CD8-positive, alpha-beta memory T cell (primary cell): ENCODE data around the gene DNAJC16. TPM values are rescaled to one million over a fixed set of nuclear protein-coding genes. Genes with fewer than 3 reads are reported as not detected.
A peak's percentile ranks its signal among the peaks of the same experiment; 100 is the strongest.

Experiments
- CTCF ChIA-PET: fragments of 350-600 bp; sonication (Branson Sonifier 250); formaldehyde crosslinking; loops from one replicate; lab custom pipeline; 2021; ENCODE audit warnings: antibody characterized with exemption; lab: Charles Lee
- POLR2A ChIA-PET: fragments of 350-600 bp; sonication (Branson Sonifier 250); formaldehyde crosslinking; loops from one replicate; lab custom pipeline; 2021; ENCODE audit warnings: antibody characterized with exemption; lab: Charles Lee
- DNase-seq, 5 donors: peaks; one replicate each; pipeline versions ENCODE4 v3.0.0 to v3.0.0-alpha.2; 2020 to 2022; ENCODE audit warnings: mixed read lengths in 1 of 5
- H3K27ac ChIP-seq: one replicate; pipeline ENCODE4 v1.7.0; 2013; ENCODE audit warnings: low read depth, mild to moderate bottlenecking, low read length, moderate library complexity
- H3K27me3 ChIP-seq: 2 replicates; pipeline ENCODE4 v1.7.0; 2013; ENCODE audit warnings: low read length, mild to moderate bottlenecking; ENCODE audit not compliant: insufficient read depth, poor library complexity, severe bottlenecking
- H3K36me3 ChIP-seq: 2 replicates; pipeline ENCODE4 v1.7.0; 2013; ENCODE audit warnings: mild to moderate bottlenecking, low read length, moderate library complexity; ENCODE audit not compliant: insufficient read depth
- H3K4me1 ChIP-seq: 2 replicates; pipeline ENCODE4 v1.7.0; 2013; ENCODE audit warnings: mild to moderate bottlenecking, low read length, moderate library complexity; ENCODE audit not compliant: insufficient read depth
- H3K4me3 ChIP-seq: 2 replicates; pipeline ENCODE4 v1.7.0; 2013; ENCODE audit warnings: mild to moderate bottlenecking, low read length
- H3K9me3 ChIP-seq: 2 replicates; pipeline ENCODE4 v1.7.0; 2013; ENCODE audit warnings: mild to moderate bottlenecking, low read length
- H3K27ac Mint-ChIP-seq, 8 donors: one replicate each; pipeline ENCODE4 v1.8.0; 2020 to 2021; ENCODE audit warnings: mixed read lengths in 8 of 8, mild to moderate bottlenecking in 6 of 8, inconsistent platforms in 3 of 8, moderate library complexity in 3 of 8
- H3K27me3 Mint-ChIP-seq, 2 donors: one replicate each; pipeline ENCODE4 v1.8.0; 2020 to 2021; ENCODE audit warnings: mixed read lengths in 2 of 2, mild to moderate bottlenecking in 1 of 2, moderate library complexity in 1 of 2
- H3K36me3 Mint-ChIP-seq, 3 donors: one replicate each; pipeline ENCODE4 v1.8.0; 2020 to 2021; ENCODE audit warnings: mixed read lengths in 3 of 3, inconsistent platforms in 1 of 3, mild to moderate bottlenecking in 1 of 3
- H3K4me1 Mint-ChIP-seq, 3 donors: one replicate each; pipeline ENCODE4 v1.8.0; 2020 to 2021; ENCODE audit warnings: mixed read lengths in 3 of 3, inconsistent platforms in 1 of 3, mild to moderate bottlenecking in 1 of 3
- H3K4me3 Mint-ChIP-seq, 7 donors: one replicate each; pipeline ENCODE4 v1.8.0; 2020 to 2021; ENCODE audit warnings: mixed read lengths in 7 of 7, mild to moderate bottlenecking in 6 of 7, moderate library complexity in 4 of 7, inconsistent platforms in 2 of 7
- H3K9me3 Mint-ChIP-seq, 5 donors: one replicate each; pipeline ENCODE4 v1.8.0; 2020 to 2022; ENCODE audit warnings: mixed read lengths in 5 of 5, mild to moderate bottlenecking in 3 of 5, moderate library complexity in 2 of 5, inconsistent platforms in 1 of 5
- polyA plus RNA-seq: library from polyadenylated mRNA; unstranded; fragments of 300-500 nt; fragmentation: Illumina TruSeq; gene quantifications from one replicate; pipeline ENCODE4 v1.2.3, GENCODE V29; 2021
- total RNA-seq, 2 experiments: library from RNA; stranded (reverse); gene quantifications; one replicate each; pipeline ENCODE4 v1.2.3, GENCODE V29; 2021

Gene DNAJC16
- total and polyA plus RNA-seq, 3 experiments from 2014 or later = 9.1 to 22.0 (median 19.4) TPM

GRCh38 chr1:15531682-15532081 is 5.0 kb downstream of the DNAJC16 start:
- no peaks in the 10 kb centered on the region for H3K9me3 ChIP-seq
- POLR2A ChIA-PET = no interaction called here
- CTCF ChIA-PET = no interaction called here

GRCh38 chr1:15538771-15539170 is 12.1 kb downstream of the DNAJC16 start:
- no peaks in the 10 kb centered on the region for H3K9me3 Mint-ChIP-seq

More at GRCh38 chr1:15531682-15532081, 5.0 kb downstream of the DNAJC16 start:
- Histone ChIP-seq H3K36me3 (no peaks in the 10 kb centered on the region), H3K27me3 (no peaks in the 10 kb centered on the region), H3K4me3 (no peak overlapping the region), H3K27ac (no peak overlapping the region), H3K4me1 (peaks cover 8% of the 10 kb centered on the region)
- Mint-ChIP-seq H3K4me1 (peaks cover 27 to 38% (median 34%) of the 10 kb centered on the region in 3 donors), H3K9me3 (no peaks in the 10 kb centered on the region), H3K27me3 (no peaks in the 10 kb centered on the region), H3K4me3 (no peak overlapping the region), H3K27ac (peak overlapping the region in 1 of 8 donors; percentile 42), H3K36me3 (peaks cover 4 to 46% (median 12%) of the 10 kb centered on the region in 3 donors)
- DNase-seq = no peak

GRCh38 chr1:15540186-15540585 is 13.5 kb downstream of the DNAJC16 start:
- H3K9me3 Mint-ChIP-seq = no peaks in the 10 kb centered on the region
- no peaks in the 10 kb centered on the region for H3K27me3 Mint-ChIP-seq
- Histone ChIP-seq H3K27me3 (no peaks in the 10 kb centered on the region), H3K36me3 (peaks cover 9% of the 10 kb centered on the region), H3K9me3 (no peaks in the 10 kb centered on the region), H3K27ac (no peak overlapping the region), H3K4me3 (no peak overlapping the region), H3K4me1 (no peaks in the 10 kb centered on the region)
- CTCF ChIA-PET = no interaction called here
- no peak for DNase-seq
- peaks cover 13 to 73% (median 27%) of the 10 kb centered on the region in 3 donors for H3K36me3 Mint-ChIP-seq
- peak overlapping the region in 1 of 8 donors; percentile 43 for H3K27ac Mint-ChIP-seq
- POLR2A ChIA-PET = no interaction called here
- no peak overlapping the region for H3K4me3 Mint-ChIP-seq
- H3K4me1 Mint-ChIP-seq = peaks cover 0 to 7% (median 4%) of the 10 kb centered on the region in 3 donors

More at GRCh38 chr1:15538771-15539170, 12.1 kb downstream of the DNAJC16 start:
- Mint-ChIP-seq H3K36me3 (peaks cover 8 to 70% (median 22%) of the 10 kb centered on the region in 3 donors), H3K4me1 (peaks cover 0 to 7% (median 4%) of the 10 kb centered on the region in 3 donors), H3K4me3 (no peak overlapping the region), H3K27me3 (no peaks in the 10 kb centered on the region), H3K27ac (peak overlapping the region in 2 of 8 donors; percentile 47 to 85)
- Histone ChIP-seq H3K36me3 (peaks cover 8% of the 10 kb centered on the region), H3K4me1 (no peaks in the 10 kb centered on the region), H3K27ac (no peak overlapping the region), H3K4me3 (no peak overlapping the region), H3K9me3 (no peaks in the 10 kb centered on the region), H3K27me3 (no peaks in the 10 kb centered on the region)
- no peak for DNase-seq
- CTCF ChIA-PET = no interaction called here
- POLR2A ChIA-PET = no interaction called here

- Mint-ChIP-seq H3K27ac (peak overlapping the region in 2 of 8 donors; percentile 9 to 50), H3K9me3 (no peaks in the 10 kb centered on the region), H3K27me3 (no peaks in the 10 kb centered on the region), H3K36me3 (peaks cover 12 to 76% (median 30%) of the 10 kb centered on the region in 3 donors), H3K4me3 (no peak overlapping the region), H3K4me1 (peaks cover 0 to 7% (median 4%) of the 10 kb centered on the region in 3 donors)
- H3K4me1 ChIP-seq = no peaks in the 10 kb centered on the region
- ChIA-PET CTCF (no interaction called here), POLR2A (no interaction called here)
- no peaks in the 10 kb centered on the region for H3K27me3 ChIP-seq
- H3K27ac ChIP-seq = no peak overlapping the region
- H3K9me3 ChIP-seq = no peaks in the 10 kb centered on the region
- H3K4me3 ChIP-seq = no peak overlapping the region
- peaks cover 9% of the 10 kb centered on the region for H3K36me3 ChIP-seq
- no peak for DNase-seq
Measured at GRCh38 chr1:15541231-15541792, 14.7 kb downstream of the DNAJC16 start.

- Histone ChIP-seq H3K9me3 (no peaks in the 10 kb centered on the region), H3K27me3 (no peaks in the 10 kb centered on the region), H3K27ac (peak overlapping the region; percentile 51), H3K4me1 (no peaks in the 10 kb centered on the region), H3K4me3 (no peak overlapping the region), H3K36me3 (peaks cover 12% of the 10 kb centered on the region)
- Mint-ChIP-seq H3K27me3 (no peaks in the 10 kb centered on the region), H3K9me3 (no peaks in the 10 kb centered on the region), H3K4me3 (no peak overlapping the region), H3K27ac (peak overlapping the region in 1 of 8 donors; percentile 9), H3K4me1 (peaks cover 0 to 7% (median 4%) of the 10 kb centered on the region in 3 donors), H3K36me3 (peaks cover 9 to 73% (median 29%) of the 10 kb centered on the region in 3 donors)
- ChIA-PET POLR2A (no interaction called here), CTCF (no interaction called here)
- DNase-seq = no peak
Measured at GRCh38 chr1:15542388-15543250, 16.0 kb downstream of the DNAJC16 start.

- no peaks in the 10 kb centered on the region for H3K9me3 Mint-ChIP-seq
- Histone ChIP-seq H3K27ac (peak overlapping the region; percentile 51), H3K4me1 (no peaks in the 10 kb centered on the region), H3K9me3 (no peaks in the 10 kb centered on the region), H3K4me3 (no peak overlapping the region), H3K36me3 (peaks cover 18% of the 10 kb centered on the region), H3K27me3 (no peaks in the 10 kb centered on the region)
- no peak overlapping the region for H3K4me3 Mint-ChIP-seq
- no peaks in the 10 kb centered on the region for H3K27me3 Mint-ChIP-seq
- ChIA-PET POLR2A (no interaction called here), CTCF (no interaction called here)
- peaks cover 0 to 7% (median 4%) of the 10 kb centered on the region in 3 donors for H3K4me1 Mint-ChIP-seq
- peak overlapping the region in 3 of 8 donors; percentile 11 to 88 (median 61) for H3K27ac Mint-ChIP-seq
- peaks cover 15 to 76% (median 34%) of the 10 kb centered on the region in 3 donors for H3K36me3 Mint-ChIP-seq
- no peak for DNase-seq
Measured at GRCh38 chr1:15543251-15543588, 16.6 kb downstream of the DNAJC16 start.

GRCh38 chr1:15543589-15544568 is 17.2 kb downstream of the DNAJC16 start:
- Mint-ChIP-seq H3K36me3 (peaks cover 11 to 75% (median 31%) of the 10 kb centered on the region in 3 donors), H3K27me3 (no peaks in the 10 kb centered on the region), H3K9me3 (no peaks in the 10 kb centered on the region), H3K4me1 (peaks cover 0 to 4% (median under 1%) of the 10 kb centered on the region in 3 donors), H3K27ac (peak overlapping the region in 5 of 8 donors; percentile 11 to 88 (median 28)), H3K4me3 (no peak overlapping the region)
- peak overlapping the region; percentile 51 for H3K27ac ChIP-seq
- no peaks in the 10 kb centered on the region for H3K4me1 ChIP-seq
- DNase-seq = no peak
- ChIA-PET CTCF (no interaction called here), POLR2A (interaction anchor here (0.7 kb wide), 1 partner anchor 17 kb away, joined by 3 read pairs; the partner anchor contains the start of gene DNAJC16)
- H3K4me3 ChIP-seq = no peak overlapping the region
- no peaks in the 10 kb centered on the region for H3K9me3 ChIP-seq
- peaks cover 20% of the 10 kb centered on the region for H3K36me3 ChIP-seq
- no peaks in the 10 kb centered on the region for H3K27me3 ChIP-seq
